IPS-NIHi11 (cell line): ENCODE results near the gene CAMTA1.

ENCODE experiments used
- DNase-seq: peaks from one replicate; pipeline ENCODE4 v3.0.0; 2012; ENCODE audit warnings: mixed read lengths, low spot score

Gene CAMTA1

DNA sequence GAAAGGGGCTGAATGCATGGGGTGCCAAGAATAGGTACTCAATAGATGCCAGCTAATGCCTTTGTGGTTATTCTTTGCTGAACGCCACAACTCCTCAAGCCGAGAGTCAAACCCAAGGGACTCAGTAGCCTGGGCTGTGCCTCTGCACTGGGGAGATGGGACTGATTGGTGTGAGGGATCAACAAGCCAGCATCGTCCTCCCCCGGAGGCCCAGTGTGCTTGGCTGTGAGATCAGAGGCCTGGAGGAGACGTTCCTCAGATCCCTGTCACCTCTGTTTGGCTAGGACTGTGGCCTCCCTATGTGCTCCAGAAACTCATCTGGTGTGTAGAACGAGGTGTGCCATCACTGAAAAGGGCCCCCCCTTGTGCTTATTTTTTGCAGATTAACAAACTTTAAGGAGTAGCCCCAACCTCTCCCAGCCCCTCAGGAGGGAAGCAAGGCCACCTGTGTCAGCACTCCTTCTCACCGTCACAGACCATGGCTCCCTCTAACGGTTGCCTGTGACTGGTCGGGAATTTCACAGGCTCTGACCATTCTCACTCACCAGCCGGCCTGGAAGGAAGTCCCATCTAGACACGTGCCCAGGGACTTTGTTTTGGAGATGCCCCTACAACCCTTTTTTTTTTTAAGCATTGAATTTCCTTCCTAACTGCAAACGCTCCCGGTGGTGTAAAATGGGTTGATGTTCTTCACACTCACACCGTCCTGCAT lies 791.8 kb downstream of the CAMTA1 start:
- peak; percentile 73 for DNase-seq

DNA sequence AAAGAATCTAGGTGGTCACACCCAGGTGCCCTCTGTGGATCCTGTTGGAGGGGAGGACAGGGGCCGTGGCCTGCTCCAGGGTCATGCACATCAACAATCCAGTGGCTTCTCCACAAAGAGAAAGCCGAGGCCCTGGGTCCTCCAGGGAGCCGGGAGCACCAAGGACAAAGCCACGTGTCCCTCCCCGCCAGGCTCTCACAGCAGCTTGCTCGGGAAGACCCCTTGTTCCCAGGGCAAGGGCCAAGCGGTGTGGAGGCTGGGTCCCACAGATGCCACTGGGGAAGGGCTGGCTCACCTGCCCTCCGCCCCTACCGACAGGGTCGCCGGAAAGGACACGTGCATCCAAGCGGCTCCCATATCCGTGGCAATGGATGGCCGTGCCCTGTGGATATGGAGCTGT lies 793.0 kb downstream of the CAMTA1 start:
- DNase-seq = no peak

DNA sequence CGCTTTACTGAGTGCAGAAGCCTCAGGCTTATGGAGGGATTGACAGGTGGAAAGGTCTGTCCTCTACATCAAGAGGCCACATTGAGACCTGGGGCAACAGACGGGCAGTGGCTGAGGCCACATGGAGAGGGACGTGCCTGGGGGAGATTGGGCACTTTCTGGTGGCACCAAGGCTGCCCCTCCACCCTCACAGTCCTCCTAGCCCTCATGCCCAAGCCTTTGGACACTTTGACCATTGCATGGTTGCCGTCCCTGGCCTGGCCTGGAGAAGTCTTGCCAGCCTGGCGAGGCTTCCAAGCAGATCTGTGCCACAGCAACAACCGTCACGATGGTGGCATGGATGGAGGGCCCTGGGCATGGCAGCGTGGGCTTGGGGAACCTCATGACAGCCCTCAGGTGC lies 793.8 kb downstream of the CAMTA1 start:
- no peak for DNase-seq

DNA sequence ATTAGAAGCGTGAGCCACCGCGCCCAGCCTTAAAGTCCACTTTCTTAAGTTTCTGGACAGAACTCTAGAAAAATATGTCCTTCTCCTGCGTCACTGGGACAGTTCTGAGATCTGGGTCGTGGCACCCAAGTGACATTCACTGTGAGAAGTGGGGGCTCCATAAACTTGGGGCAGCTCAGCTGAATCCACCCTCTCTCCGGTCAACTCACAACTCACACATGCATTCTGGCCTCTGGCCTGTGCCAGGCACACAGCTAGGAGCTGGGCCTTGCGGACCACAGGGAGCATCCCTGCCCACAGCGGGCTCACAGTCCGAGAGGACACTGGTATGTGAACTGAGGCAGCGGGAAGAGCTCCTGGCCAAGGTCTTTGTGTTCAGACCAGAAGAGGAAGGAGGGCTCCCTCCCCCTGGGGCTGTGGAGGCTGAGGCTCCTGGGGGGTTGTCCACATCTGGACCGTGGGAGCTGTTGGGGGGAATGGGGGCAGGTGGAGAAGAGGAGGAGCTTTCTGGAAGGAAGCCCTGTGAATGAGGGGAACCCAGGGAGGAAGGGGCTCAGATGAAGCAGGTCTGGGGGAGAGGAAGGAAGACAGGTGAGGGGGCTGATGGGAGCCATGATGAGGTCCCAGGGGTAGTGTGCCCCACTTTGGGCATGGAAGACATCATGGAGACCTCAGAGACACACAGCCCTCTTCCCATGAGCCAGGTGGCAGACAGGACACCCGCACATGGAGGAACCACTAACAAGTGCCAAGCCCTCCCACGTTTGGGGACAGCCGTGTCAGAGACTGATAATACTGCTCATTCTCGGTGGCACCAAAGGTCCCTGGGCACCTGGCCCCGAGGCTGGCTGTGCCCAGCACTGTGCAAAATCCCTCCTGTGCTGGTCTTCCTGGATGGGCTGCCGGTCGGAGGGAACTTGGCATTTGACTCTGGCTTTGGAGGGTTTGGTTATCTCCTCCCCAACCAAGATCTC lies 794.9 kb downstream of the CAMTA1 start:
- DNase-seq = no peak

DNA sequence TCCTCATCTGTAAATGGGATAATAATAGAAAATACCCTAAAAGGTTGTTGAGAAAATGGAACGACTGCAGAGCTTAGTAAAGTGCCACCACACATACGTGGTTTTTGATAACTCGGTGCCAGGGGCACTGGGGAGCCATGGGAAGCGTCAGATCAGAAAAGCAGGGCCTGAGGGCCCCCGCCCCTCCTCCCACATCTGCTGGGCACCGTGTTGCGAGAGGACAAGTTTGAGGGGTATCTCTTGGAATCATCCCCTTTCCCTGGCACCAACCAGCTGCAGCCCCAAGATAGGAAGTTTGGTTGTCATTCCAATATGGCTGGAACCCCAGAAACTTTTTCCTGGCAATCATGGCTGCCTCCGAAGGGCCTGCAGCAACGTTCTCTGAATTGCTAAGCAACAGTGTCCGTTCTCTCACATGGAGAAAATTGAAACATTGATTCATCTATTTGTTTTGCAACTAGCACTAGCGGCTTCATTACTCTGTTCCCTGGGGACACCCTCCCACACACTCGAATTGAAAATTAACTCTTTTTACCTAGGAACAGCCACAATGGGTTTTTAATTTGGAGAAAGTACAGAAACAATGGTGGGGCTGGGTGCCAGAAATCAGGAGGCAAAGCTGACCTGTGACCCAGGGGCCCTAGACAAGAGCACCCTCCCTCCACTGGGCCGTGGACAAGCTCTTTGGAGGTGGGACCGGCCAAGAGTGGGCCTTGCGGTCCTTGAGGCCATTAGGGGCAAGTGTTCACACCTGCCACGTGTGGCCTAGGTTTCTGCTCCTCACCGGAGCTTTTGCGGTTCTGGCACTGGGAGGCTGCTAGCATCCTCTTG lies 795.9 kb downstream of the CAMTA1 start:
- DNase-seq = no peak

DNA sequence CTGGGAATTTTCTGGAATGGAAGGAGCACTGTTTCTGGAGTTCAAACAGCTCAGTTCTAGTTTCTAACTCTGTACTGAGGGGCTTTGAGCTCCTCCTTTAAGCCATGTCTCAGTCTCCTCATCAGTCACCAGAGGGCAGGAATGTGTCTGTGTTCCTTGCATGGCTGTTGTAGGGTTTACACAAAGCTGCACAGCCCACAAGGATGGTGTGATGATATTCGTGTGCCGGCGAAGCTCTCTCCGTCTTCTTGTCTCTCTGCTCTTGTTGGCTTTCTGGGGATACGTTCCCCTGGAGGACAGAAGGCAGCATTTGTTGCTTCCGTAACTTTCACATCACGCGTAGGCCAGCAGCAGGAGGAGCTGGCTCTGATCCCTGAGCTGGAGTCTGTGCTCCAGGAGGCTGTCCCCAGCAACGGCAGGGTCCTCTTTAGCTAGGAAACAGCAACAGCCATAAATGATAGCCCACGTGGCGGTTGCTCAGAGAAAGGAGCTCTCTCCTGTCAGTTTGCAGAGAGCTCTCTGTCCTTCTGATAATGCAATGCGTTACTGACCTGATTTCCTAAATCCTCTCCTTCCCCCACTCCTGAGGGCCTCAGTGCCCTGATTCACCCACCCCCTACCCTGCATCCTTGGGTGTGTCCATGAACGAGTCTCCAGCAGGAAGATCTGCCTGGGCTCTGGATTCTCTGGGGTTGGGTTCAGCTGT lies 796.7 kb downstream of the CAMTA1 start:
- DNase-seq = no peak

DNA sequence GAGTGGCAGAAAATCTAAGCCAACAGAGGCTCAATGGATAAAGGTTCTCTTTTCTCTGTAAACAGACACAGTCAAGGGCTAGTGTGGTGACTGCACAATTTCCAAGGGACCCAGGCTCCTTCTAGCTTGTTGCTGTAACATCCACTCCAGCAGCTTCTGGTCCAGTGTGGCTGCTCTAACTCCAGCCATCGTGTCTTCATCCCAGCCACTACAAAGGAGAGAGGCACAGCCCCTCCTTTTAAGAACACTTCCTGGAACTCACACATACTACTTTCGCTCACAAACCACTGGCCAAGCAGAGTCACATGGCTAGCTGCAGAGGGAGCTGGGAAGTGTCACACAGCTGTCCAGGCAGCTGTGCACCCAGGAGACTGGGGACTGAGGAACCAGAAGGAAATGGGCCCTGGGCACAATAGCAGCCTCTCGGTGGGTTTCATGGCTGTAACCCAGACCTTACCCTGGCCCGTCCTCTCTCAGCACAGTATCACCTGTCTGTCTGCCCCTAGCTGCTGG lies 797.3 kb downstream of the CAMTA1 start:
- no peak for DNase-seq

DNA sequence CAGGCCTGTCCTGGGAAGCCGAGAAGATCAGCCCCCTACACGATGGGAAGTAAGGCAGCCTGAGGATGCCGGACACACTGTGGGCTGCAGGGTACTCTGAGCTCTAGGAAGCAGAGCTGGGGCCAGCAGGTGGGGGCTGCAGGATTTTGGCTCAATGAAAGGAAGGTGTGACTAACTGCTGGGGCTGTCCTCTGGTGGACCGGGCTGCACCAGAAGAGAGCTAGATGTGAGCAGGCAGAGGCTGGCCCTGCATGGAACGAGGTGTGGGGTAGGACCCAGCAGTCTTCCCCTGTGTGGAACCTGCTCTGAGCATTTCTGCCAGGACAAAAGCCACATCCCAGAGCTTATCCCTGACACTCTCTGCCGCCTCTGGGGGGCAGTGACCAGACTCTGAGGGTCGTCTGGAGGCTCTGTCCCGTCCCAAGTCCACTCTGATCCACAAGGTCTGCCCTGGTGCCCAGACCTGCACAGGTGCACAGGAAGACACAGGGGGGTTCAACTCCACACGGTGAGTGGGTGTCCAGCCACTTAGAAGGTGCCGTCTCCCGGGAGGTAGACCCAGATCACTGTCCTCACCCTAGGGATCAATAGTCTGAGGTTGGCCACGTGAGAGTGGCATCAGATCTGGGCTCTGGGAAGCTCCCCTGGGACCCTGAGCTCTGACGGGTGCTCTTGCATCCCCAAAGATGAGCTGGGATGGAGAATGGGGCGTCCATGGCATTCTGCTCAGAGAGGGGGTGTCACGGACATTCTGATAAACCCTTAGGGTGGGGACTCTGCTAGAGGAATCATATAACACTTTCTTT lies 798.2 kb downstream of the CAMTA1 start:
- peak; percentile 40 for DNase-seq

DNA sequence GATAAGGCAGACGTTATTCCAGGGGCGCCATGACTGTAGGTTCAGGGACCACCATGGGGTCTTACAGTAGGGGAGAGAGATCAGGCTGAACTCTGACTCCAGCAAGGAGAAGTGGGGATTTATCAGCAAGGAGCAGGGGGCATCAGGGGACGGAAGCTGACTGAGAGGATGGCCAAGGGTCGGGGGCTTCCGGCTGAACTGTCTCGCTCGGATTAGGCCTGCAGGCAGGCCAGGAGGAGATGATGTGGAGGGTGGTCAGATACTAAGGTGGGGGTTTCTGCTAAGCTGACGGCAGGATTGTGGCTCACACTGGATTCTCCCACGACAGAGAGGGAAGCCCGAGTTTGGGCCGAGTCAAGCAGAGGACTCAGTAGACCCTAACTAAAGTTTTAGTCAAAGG lies 798.9 kb downstream of the CAMTA1 start:
- DNase-seq = no peak

DNA sequence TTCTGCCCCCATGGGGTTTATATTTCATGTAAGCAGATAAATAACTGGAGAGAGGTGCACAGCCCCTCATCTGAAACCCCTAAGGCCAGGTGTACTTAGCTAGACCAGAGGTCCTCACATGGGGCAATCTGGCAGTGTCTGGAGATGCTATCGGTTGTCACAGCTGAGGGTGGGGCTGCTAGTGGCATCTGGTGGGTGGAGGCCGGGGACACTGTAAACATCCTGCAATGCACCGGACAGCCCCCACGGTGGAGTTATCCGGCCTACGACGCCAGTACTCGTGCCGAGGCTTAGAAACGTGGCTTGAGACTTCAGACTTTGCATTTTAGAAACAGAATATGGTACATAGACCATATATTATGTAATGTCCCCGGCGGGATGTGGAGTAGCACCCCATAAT lies 799.4 kb downstream of the CAMTA1 start:
- no peak for DNase-seq

DNA sequence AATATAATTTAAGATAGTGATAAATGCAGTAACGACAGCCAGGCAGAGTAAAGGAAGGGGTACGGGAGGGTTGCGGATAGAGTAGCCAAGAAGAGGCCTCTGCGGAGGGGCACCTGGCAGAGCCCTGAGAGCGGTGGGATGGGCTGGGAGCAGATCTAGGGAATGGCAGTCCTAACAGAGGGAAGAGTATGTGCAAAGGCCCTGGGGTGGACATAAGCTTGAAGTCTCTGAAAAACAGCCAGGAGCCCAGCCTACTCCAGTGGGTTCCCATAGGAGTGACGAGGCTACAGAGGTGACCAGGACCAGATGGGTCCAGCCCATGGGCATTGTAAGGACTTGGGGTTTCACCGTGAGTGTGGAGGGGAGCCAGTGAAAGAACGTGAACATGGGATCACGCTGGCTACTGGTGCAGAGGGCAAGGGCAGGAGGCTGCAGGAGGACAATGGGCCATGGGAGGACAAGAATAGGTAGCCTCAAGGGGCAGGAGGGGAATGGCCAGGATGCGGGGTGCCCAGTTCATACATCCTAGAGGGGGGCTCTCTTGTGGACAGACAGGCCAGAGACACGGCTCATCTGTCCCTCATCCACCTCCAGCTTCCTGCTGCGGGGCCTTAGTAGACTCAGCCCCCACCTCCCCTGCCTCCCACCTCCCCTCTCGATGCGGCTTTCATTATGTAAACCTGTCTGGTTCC lies 800.1 kb downstream of the CAMTA1 start:
- no peak for DNase-seq

DNA sequence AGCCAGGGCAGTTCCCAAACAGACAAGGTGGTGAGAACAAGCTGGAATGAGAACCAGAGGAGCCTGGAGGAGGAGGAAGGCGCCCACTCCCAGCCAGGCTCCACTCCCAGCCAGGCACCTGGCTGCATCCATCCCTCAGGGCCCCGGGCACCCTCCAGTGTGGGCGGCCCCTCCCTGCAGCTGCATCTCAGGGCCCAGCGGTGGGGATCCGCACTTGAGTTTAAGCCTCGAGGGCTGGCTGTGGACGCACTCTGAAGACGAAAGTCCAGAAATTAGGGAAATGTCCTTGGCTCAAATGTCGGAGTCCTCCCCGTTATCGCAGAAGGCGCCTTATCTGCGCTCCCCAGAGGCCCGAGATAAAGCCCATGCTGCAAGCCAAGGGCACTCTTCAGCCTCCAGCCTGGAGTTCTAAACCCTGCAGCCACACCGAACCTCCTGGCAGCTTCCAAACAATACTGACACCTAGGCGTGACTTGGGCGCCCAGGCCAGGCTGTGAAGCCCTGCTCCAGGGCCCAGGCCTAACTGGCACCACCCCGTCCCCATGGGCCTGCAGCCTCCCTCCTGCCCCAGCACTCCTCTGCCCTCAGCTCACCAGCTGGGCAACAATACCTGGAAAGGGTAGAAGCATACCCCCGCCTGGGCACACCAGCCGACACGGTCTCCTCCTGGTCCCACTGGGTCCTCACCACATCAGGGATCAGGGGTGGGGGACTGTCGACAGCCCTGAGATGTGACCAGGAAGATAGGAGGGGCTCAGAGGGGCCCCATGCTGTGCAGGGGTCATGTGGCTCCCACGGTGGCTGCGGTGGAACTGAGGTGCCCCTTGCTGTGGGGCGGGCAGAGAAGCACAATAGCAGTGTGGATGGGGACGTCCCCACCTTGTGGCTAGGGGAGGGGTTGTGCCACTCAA lies 801.0 kb downstream of the CAMTA1 start:
- DNase-seq = no peak

DNA sequence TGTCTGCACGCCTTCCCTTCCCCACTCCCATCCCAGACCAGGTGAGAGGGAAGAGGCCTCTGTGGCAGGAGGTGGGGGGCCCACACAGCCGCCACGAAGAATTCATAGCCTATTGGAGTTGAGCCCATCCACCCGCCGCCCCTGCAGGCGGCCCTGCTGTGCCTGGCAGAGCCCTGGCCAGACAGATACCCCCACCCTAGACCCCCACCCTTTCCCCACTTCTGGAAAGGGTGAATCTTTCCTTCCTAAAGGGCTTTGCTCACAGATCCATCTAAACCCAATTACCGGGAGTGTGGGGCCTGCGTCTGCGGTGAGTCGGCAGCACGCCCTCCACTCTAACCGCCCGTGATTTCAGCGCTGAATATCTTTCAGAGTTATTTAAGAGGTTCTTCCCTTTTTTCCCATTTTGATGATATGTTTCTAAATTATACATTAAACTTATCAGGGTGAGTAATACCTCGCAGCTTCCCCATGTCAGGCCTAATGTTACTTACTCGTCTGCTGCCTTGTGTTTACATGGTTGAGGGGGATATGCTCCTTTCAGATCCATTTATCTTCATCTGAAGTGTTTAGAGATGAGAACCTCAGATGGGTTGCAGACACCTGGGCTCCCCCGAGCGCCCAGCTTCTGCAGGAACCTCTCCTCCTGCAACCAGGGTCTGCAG lies 802.0 kb downstream of the CAMTA1 start:
- DNase-seq = no peak

DNA sequence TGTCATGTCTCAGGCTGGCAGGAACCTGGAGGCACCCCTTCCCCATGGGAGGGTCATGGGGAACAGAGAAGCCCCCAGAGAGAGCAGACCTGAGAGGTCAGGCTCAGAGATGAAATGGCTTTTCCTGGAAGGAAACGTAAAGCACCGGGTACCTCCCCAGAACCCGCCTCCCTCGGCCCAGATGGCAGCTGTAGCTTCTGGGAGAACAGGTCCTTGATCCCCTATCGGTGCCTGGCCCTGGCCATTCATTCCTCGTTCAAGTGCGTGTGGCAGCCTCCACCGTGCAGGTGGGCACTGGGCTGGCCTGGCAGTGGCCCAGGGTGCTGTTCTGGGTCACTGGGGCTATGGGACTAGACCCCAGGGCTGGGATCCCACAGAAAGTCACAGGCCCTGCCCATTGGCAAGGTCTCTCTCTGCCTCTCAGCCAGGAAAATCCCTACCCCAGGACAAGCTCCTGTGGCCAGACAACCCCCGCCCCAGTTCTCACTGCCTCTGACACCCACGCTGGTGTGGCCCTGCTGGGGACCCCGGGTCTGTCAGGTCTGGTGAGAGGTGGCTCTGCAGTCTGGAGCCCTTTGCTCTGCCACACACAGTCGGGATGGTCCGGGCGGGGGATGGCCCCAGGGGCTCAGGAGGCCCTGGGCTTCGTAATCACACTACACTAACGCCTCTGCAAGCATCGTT lies 802.7 kb downstream of the CAMTA1 start:
- DNase-seq = no peak

DNA sequence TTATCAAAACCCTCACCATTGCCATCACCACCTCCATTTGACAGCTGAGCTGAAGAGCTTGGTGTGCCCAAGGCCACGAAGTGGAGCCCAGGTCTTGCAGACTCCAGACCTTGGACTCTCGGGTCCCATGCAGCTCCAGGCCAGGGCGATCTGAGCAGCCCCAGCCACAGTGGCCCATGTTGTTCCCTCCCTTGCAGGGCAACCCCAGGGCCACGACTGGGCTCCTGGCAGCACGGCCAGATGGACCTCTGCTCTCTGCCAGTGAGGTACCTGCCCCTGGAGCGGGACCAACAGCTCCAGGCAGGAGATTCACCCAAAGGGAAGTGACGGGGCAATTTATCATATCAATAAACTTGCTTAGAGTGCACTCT lies 803.2 kb downstream of the CAMTA1 start:
- DNase-seq = no peak

DNA sequence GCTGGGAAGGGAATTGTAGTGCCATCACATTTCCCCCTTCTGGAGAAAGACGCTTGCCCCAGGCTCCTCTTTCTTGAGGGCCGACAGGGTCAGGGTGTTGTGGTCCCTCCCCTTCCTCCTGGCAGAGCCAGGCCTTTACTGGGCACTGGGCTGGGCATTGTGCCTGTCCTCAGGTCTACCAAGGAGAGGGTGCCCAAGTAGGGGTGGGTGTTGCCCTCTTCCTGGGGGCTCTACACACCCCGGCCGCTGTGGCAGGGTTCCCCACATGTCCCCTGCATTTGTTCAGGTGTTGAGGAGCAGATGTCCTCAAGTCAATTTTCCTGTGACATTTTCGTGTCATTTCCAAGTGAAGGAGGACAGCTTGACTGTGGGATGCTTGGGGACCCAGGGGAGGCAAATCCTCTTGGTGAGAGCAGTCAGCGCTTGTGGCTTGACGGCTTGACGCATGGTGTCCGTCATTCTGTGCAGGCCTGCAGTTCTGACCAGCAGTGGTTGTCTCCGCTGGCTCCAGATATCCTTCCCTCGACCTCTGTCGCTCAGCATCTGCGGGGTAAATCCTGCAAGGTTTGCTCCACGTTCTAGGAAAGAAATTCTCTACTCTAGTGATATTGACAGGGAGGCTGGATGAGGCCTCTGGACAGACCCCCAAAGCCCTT lies 804.0 kb downstream of the CAMTA1 start:
- DNase-seq = no peak

DNA sequence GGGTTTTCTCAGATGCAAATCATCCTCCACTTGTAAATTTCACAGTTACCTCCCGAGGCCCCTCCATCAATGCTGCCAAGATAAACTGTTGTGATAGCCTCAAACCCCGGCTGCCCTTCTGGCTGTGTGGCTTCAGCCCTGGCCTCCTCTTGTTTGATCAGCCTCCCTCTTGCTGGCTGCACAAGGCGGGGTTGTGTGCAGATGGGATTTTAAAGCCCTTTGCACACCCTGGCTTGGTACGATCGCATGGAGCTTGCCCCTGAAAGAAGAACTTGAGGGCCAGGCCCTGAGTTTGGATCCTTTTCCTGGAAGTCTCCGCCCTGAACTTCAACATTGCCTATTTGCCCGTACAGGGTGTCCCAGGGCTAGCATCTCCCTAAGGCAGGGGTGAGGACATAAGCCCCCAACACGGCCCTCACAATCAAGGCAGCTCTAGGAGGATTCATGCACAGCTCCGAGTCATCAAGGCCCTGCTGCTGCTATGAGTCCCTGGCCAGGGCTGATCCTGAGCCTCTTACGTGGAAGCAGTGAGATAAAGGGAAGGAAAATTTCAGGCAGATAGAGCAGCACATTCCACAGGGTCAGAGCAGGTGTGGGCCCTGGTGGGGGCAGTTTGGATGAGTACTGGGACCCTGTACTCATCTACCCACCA lies 804.6 kb downstream of the CAMTA1 start:
- DNase-seq = no peak
